ENCODE results near the gene INSYN1.

Gene INSYN1

DNA sequence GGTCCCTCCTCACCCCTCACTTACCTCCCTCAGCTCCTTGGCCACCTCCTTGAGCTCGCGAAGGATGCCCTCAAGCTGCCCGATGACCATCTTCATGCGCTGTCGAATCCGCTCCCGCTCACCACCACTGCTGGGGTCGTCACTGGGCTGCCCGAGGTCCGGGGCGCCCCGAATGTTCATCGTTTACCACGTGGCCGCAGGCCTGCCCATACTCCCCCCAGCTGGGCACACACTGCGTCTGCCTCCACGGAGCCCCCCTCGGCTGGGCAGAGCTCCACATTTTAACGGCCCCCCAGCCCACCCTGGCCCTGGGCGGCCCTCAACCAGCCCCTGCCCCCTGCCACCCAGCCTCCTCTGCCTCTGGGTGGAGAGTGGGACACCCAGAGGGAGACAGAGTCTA is 2.2 kb downstream of the INSYN1 start:
- H3K27me3 ChIP-seq (ENCODE audit: insufficient read depth, low read length, poor library complexity), result no peaks in the 10 kb centered on the region
- H2AFZ ChIP-seq (ENCODE audit: low read depth, low read length), result no peak overlapping the region
- DNase-seq (no peak), ATAC-seq (ENCODE audit: insufficient read depth, low read depth) (no peak)
- no peaks in the 10 kb centered on the region for H3K36me3 ChIP-seq (ENCODE audit: insufficient read depth, low read length)
- no peaks in the 10 kb centered on the region for H3K79me2 ChIP-seq (ENCODE audit: insufficient read depth, low read length)
- no peak overlapping the region for H3K27ac ChIP-seq (ENCODE audit: low read length)
- no peak overlapping the region for H3K4me2 ChIP-seq (ENCODE audit: insufficient read depth, low read length)
- TF ChIP-seq EZH2 (IDR thresholded peaks at IDR 0.05; ENCODE audit: borderline replicate concordance, low read depth, low read length, severe bottlenecking) (no peak), CTCF (IDR thresholded peaks at IDR 0.05; ENCODE audit: borderline replicate concordance, extremely low read depth, low read length, poor library complexity, severe bottlenecking) (no peak)
- H3K4me1 ChIP-seq (ENCODE audit: insufficient read depth, low read length), result no peaks in the 10 kb centered on the region
- no peaks in the 10 kb centered on the region for H4K20me1 ChIP-seq (ENCODE audit: insufficient read depth, low read length)
- no peak overlapping the region for H3K4me3 ChIP-seq (ENCODE audit: low read depth in 1 of 2, low read length in 2 of 2)
- H3K9ac ChIP-seq (ENCODE audit: low read depth, low read length), result no peak overlapping the region
- H3K9me3 ChIP-seq (ENCODE audit: insufficient read depth, low read length, severe bottlenecking), result no peaks in the 10 kb centered on the region

DNA sequence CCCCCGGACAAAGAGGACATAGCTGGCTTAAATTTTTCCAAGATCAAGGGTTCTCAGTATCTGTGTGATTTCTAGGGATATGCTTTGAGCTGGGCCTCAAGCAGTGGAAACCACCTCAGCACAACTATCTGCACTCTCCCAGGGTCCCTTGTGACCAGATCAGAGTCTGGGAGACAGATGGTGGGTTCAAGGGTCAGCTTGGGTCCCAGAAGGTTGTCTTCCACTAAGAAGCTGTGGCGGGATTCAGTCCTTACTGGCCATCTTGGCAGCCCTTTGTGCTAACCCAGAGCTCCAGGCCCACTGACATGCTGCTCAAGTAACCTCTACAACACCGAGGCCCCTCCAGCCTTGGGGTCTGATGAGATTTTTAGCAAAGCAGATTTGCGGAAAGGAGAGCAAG is 2.7 kb downstream of the INSYN1 start:
- Histone ChIP-seq H2AFZ (ENCODE audit: low read depth, low read length) (no peak overlapping the region), H3K4me2 (ENCODE audit: insufficient read depth, low read length) (no peak overlapping the region), H3K27me3 (ENCODE audit: insufficient read depth, low read length, poor library complexity) (no peaks in the 10 kb centered on the region), H3K4me3 (ENCODE audit: low read depth in 1 of 2, low read length in 2 of 2) (no peak overlapping the region), H4K20me1 (ENCODE audit: insufficient read depth, low read length) (no peaks in the 10 kb centered on the region), H3K4me1 (ENCODE audit: insufficient read depth, low read length) (no peaks in the 10 kb centered on the region), H3K79me2 (ENCODE audit: insufficient read depth, low read length) (no peaks in the 10 kb centered on the region), H3K36me3 (ENCODE audit: insufficient read depth, low read length) (no peaks in the 10 kb centered on the region), H3K9ac (ENCODE audit: low read depth, low read length) (no peak overlapping the region), H3K27ac (ENCODE audit: low read length) (no peak overlapping the region), H3K9me3 (ENCODE audit: insufficient read depth, low read length, severe bottlenecking) (no peaks in the 10 kb centered on the region)
- no peak for ATAC-seq (ENCODE audit: insufficient read depth, low read depth)
- TF ChIP-seq EZH2 (IDR thresholded peaks at IDR 0.05; ENCODE audit: borderline replicate concordance, low read depth, low read length, severe bottlenecking) (no peak), CTCF (IDR thresholded peaks at IDR 0.05; ENCODE audit: borderline replicate concordance, extremely low read depth, low read length, poor library complexity, severe bottlenecking) (no peak)
- DNase-seq, result no peak

DNA sequence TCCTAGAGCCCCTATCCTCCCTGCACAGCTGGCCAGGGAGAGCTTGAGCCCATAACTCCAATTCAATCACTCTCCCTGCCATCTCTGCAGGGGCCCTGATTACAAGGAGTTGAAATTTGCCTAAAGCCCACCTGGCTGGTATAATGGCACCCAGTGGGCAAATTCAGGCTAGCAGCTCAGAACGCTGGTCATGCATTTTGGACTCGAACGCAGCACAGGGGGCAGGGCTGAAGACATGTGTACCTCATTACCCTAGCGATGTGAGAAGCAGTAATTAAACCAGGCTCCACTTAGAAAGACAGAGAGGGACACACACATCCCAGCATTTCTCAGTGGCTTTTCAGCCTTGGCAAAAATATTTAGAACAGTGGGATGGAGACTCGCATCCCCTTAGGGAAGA is 3.2 kb downstream of the INSYN1 start:
- Histone ChIP-seq H3K4me2 (ENCODE audit: insufficient read depth, low read length) (no peak overlapping the region), H3K9me3 (ENCODE audit: insufficient read depth, low read length, severe bottlenecking) (no peaks in the 10 kb centered on the region), H4K20me1 (ENCODE audit: insufficient read depth, low read length) (no peaks in the 10 kb centered on the region), H3K27me3 (ENCODE audit: insufficient read depth, low read length, poor library complexity) (no peaks in the 10 kb centered on the region), H3K9ac (ENCODE audit: low read depth, low read length) (no peak overlapping the region), H3K4me3 (ENCODE audit: low read depth in 1 of 2, low read length in 2 of 2) (no peak overlapping the region), H3K4me1 (ENCODE audit: insufficient read depth, low read length) (no peaks in the 10 kb centered on the region), H2AFZ (ENCODE audit: low read depth, low read length) (no peak overlapping the region), H3K79me2 (ENCODE audit: insufficient read depth, low read length) (no peaks in the 10 kb centered on the region), H3K36me3 (ENCODE audit: insufficient read depth, low read length) (no peaks in the 10 kb centered on the region), H3K27ac (ENCODE audit: low read length) (no peak overlapping the region)
- TF ChIP-seq CTCF (IDR thresholded peaks at IDR 0.05; ENCODE audit: borderline replicate concordance, extremely low read depth, low read length, poor library complexity, severe bottlenecking), result no peak
- no peak for TF ChIP-seq EZH2 (IDR thresholded peaks at IDR 0.05; ENCODE audit: borderline replicate concordance, low read depth, low read length, severe bottlenecking)
- DNase-seq, result no peak
- ATAC-seq (ENCODE audit: insufficient read depth, low read depth), result no peak

DNA sequence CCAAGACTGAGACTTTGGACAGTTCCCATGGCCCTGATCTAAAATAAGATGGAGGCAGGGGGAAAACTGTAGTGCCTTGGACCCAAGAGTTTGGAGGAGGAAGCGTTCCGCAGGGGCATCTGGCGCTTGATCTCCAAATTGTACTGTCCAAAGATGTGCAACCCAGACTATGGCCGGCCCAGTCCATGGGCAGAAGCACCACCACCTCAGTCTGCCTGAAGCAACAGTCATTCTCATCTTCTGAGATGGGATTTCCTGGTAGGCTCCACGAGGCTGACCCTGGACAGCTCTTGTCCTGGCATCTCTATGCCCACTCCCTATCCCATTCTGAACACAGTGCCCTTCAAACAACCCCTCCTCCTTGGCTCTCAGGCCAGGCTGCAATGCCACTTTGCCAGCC is 3.6 kb downstream of the INSYN1 start:
- no peak overlapping the region for H3K27ac ChIP-seq (ENCODE audit: low read length)
- H4K20me1 ChIP-seq (ENCODE audit: insufficient read depth, low read length), result no peaks in the 10 kb centered on the region
- no peaks in the 10 kb centered on the region for H3K79me2 ChIP-seq (ENCODE audit: insufficient read depth, low read length)
- H3K4me2 ChIP-seq (ENCODE audit: insufficient read depth, low read length), result no peak overlapping the region
- no peaks in the 10 kb centered on the region for H3K36me3 ChIP-seq (ENCODE audit: insufficient read depth, low read length)
- ATAC-seq (ENCODE audit: insufficient read depth, low read depth) (no peak), DNase-seq (no peak)
- H3K4me1 ChIP-seq (ENCODE audit: insufficient read depth, low read length), result no peaks in the 10 kb centered on the region
- no peak overlapping the region for H3K9ac ChIP-seq (ENCODE audit: low read depth, low read length)
- no peak overlapping the region for H2AFZ ChIP-seq (ENCODE audit: low read depth, low read length)
- TF ChIP-seq CTCF (IDR thresholded peaks at IDR 0.05; ENCODE audit: borderline replicate concordance, extremely low read depth, low read length, poor library complexity, severe bottlenecking) (no peak), EZH2 (IDR thresholded peaks at IDR 0.05; ENCODE audit: borderline replicate concordance, low read depth, low read length, severe bottlenecking) (no peak)
- H3K27me3 ChIP-seq (ENCODE audit: insufficient read depth, low read length, poor library complexity), result no peaks in the 10 kb centered on the region
- H3K9me3 ChIP-seq (ENCODE audit: insufficient read depth, low read length, severe bottlenecking), result no peaks in the 10 kb centered on the region
- no peak overlapping the region for H3K4me3 ChIP-seq (ENCODE audit: low read depth in 1 of 2, low read length in 2 of 2)
